Hematopoietic multipotent progenitor cell treated with erythropoietin and hydrocortisone succinate and interleukin-3 and kit ligand, for 4 days (in vitro differentiated cells): ENCODE data around the gene GPR32.
"Not testable (repeated sequence)": the region's sequence is repeated elsewhere in the genome, so short reads cannot be mapped to it uniquely, and the experiment has no call there.

ENCODE experiments used
- DNase-seq: peaks from one replicate; pipeline ENCODE4 v3.0.0-alpha.2; 2015

Gene GPR32

GRCh38 chr19:50749490-50749889, 20.8 kb upstream of the GPR32 start:
- DNase-seq: no peak

DNA sequence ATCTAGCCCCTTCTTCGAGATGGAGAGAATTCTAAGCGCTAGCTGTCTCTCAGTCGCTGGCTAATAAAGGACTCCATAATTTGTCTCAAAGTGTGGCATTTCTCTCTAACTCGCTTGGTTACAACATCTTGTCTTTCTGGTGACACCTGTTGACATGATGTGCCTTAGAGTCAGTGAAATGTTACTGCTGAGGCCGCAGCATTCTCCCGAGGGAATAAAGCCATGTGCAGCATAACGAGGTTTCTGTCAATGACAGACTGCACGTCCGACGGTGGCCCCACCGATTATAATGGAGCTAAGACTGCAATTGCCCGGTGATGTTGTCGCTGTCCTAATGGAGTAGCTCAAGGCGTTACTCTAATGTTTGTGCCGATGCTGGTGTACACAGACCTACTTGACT, 20.3 kb upstream of the GPR32 start:
- DNase-seq: no peak

GRCh38 chr19:50753879-50754278, 16.4 kb upstream of the GPR32 start:
- no peak for DNase-seq

DNA sequence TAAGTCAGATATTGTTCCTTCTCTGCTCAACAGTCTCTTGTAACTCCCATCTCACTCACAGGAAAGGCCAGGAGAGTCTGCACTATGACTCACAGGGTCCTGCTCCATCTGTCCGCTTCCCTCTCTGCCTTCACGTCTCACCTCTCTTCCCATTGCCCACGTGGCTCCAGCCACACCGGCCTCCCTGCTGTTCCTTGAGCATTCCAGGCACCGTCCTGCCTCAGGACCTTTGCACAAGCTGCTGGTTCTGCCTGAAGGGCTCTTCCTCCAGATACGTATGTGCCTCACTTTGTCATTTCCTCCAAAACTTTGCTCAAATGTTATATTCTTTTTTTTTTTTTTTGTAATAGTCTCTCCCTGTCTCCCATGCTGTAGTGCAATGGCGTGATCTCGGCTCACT, 14.0 kb upstream of the GPR32 start:
- DNase-seq: not testable (repeated sequence)

DNA sequence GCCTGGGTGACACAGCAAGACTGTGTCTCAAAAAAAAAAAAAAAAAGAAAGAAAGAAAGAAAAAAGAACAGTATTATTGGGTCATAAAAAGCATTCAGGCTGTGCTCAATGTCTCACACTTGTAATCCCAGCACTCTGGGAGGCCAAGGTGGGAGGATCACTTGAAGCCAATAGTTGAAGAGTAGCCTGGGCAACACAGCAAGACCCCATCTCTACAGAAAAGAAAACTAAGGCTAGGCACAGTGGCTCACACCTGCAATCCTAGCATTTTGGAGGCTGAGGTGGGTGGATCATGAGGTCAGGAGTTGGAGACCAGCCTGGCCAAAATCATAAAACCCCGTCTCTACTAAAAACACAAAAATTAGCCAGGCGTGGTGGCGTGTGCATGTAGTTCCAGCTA, 12.6 kb upstream of the GPR32 start:
- DNase-seq: not testable (repeated sequence)

GRCh38 chr19:50759076-50759475, 11.2 kb upstream of the GPR32 start:
- not testable (repeated sequence) for DNase-seq

DNA sequence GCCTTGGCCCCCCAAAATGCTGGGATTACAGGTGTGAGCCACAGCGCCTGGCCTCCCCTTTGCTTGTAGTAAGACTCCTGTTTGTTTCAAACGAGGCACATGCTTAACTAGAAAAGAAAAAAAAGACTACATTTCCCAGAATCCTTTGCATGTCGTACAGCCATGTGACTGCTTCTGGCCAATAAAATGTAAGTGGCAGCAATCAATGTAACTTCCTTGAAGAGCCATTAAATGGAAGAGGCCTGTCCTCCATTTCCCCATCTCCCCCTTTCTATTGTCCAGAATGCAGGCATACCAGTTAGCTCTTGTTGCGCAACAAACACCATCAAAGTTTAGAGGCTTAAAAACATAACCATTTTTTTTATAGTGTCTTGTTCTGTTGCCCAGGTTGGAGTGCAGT, 10.4 kb upstream of the GPR32 start:
- DNase-seq: peak; percentile 75

- DNase-seq: not testable (repeated sequence)
These were observed 8.8 kb upstream of the GPR32 start for GRCh38 chr19:50761501-50761900.

- not testable (repeated sequence) for DNase-seq
These were observed 6.7 kb upstream of the GPR32 start for GRCh38 chr19:50763521-50763920.

GRCh38 chr19:50764409-50764808, 5.9 kb upstream of the GPR32 start:
- DNase-seq: no peak

DNA sequence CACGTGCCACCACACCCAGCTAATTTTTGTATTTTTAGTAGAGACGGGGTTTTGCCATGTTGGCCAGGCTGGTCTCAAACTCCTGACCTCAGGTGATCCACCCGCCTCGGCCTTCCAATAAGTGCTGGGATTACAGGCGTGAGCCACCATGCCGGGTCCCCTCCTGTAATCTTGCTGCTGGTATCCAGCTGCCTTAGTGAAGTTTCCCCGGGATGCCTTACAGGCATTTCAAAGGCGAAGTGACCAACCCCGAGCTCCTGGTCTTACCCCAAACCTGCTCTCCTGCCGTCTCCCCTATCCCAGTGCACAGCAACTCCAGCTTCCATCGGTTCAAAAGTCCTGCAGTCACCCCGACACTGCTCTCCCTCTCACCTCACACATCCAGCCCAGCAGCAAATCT, 3.5 kb upstream of the GPR32 start:
- not testable (repeated sequence) for DNase-seq

DNA sequence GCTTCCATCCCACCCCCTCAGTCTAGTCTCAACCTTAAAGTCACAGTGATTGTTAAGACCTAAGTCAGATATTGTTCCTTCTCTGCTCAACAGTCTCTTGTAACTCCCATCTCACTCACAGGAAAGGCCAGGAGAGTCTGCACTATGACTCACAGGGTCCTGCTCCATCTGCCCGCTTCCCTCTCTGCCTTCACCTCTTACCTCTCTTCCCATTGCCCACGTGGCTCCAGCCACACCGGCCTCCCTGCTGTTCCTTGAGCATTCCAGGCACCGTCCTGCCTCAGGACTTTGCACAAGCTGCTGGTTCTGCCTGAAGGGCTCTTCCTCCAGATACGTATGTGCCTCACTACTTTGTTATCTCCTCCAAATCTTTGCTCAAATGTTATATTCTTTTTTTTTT, 3.0 kb upstream of the GPR32 start:
- not testable (repeated sequence) for DNase-seq

DNA sequence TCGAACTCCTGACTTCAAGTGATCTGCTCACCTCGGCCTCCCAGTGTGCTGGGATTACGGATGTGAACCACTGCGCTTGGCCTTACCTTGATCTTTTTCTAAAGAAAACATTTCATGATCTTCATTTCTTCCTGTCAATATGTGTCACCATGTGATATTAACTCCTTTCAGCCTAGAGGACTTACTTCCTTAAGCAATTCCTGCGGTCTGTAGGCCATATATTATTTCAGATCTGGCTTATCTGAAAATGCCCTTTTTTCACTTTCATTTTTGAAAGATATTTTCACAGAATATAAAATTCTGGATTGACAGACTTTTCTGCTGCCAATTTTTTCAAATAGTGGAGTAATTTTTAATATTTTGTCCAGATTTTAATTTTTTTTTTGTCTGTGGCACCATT, 2.0 kb upstream of the GPR32 start:
- DNase-seq: peak; percentile 47

DNA sequence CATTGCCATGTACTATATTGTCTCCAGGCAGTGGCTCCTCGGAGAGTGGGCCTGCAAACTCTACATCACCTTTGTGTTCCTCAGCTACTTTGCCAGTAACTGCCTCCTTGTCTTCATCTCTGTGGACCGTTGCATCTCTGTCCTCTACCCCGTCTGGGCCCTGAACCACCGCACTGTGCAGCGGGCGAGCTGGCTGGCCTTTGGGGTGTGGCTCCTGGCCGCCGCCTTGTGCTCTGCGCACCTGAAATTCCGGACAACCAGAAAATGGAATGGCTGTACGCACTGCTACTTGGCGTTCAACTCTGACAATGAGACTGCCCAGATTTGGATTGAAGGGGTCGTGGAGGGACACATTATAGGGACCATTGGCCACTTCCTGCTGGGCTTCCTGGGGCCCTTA, 624 bp downstream of the GPR32 start:
- no peak for DNase-seq

GRCh38 chr19:50772476-50772875, 2.2 kb downstream of the GPR32 start:
- DNase-seq: peak; percentile 62

GRCh38 chr19:50772912-50773311, 2.6 kb downstream of the GPR32 start:
- DNase-seq: not testable (repeated sequence)

- DNase-seq: not testable (repeated sequence)
These were observed 3.2 kb downstream of the GPR32 start for GRCh38 chr19:50773454-50773853.

GRCh38 chr19:50776131-50776530, 5.9 kb downstream of the GPR32 start:
- DNase-seq: no peak

DNA sequence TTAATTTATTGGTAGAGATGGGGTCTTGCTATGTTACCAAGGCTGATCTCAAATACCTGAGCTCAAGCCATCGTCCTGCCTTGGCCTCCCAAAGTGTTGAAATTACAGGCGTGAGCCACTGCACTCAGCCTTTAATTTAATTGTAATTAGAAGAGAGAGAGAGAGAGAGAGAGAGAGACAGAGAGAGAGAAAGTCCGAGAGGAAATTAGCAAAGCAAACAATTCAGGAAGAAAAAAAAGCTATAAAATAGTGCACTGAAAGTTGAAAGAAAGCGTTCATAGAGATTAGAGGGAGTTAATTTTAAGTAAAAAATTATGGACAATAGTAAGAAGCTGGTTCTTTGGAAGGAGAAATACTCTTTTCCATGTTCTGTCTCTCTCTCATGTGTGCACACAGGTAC, 7.0 kb downstream of the GPR32 start:
- no peak for DNase-seq

DNA sequence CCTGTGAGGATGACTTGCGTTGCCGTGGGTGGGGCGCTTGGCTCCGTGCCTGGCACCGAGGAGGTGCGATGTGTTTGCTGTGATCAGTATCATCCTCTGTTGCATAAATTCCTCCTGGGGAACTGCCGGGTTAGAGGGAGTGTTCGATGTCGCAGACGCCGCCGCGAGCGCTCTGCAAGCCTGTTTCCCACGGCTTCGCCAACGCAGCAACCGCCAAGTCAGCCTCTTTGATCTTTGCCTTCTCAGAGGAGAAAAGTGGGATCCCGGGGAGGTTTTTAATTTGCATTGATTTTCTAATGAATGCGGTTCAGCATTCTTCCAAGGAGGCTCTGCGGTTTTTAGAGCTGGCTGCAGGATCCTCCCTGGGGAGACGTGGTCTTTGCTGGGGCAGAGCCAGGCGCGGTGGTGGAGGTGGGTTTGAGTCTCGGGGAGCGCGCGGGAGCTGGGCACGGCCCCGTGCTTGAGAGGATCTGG, 7.6 kb downstream of the GPR32 start:
- DNase-seq: peak; percentile 62

- DNase-seq: no peak
These were observed 8.7 kb downstream of the GPR32 start for GRCh38 chr19:50778906-50779430.

- DNase-seq: no peak
These were observed 9.5 kb downstream of the GPR32 start for GRCh38 chr19:50779504-50780457.

- no peak for DNase-seq
These were observed 10.6 kb downstream of the GPR32 start for GRCh38 chr19:50780753-50781435.

DNA sequence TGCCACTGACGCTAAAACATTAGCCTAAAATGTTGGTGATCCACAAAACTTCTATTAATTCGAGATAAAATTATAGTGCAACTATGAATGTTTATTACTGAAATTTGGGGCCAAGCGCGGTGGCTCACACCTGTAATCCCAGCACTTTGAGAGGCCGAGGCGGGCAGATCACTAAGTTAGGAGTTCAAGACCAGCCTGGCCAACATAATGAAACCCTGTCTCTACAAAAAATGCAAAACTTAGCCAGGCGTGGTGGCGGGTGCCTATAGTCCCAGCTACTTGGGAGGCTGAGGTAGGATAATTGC, 13.5 kb downstream of the GPR32 start:
- DNase-seq: not testable (repeated sequence)
